ENCODE results near the gene SNRNP25. TPM values are rescaled to one million over a fixed set of nuclear protein-coding genes. Genes with fewer than 3 reads are reported as not detected.
A peak's percentile ranks its signal among the peaks of the same experiment; 100 is the strongest.

The SNRNP25 gene
- total RNA-seq, 4 donors from 2014 or later = 25.6 to 34.4 (median 28.5) TPM

GRCh38 chr16:100989-101388 lies 47.4 kb downstream of the SNRNP25 start:
- H3K9me3 ChIP-seq = no peaks in the 10 kb centered on the region
- no peak overlapping the region for H3K4me3 ChIP-seq
- peaks cover 0 to 52% of the 10 kb centered on the region in 2 donors for H3K36me3 ChIP-seq
- H3K4me1 ChIP-seq = peaks cover 0 to 37% (median 0%) of the 10 kb centered on the region in 3 donors
- WGBS, 2 donors (ENCODE audit: low coverage in 1 of 2) = 60 to 76% methylated on average over 2 to 4 of the region's 5 CpGs
- no peak for TF ChIP-seq POLR2AphosphoS5 (IDR thresholded peaks at IDR 0.05)
- TF ChIP-seq POLR2A (IDR thresholded peaks at IDR 0.05) = no peak
- TF ChIP-seq EP300 (IDR thresholded peaks at IDR 0.05) = no peak
- TF ChIP-seq CTCF (IDR thresholded peaks at IDR 0.05) = no peak
- H3K27ac ChIP-seq = peak overlapping the region in 3 of 4 donors; percentile 37 to 75 (median 68)
- no peak for ATAC-seq
- no peaks in the 10 kb centered on the region for H3K27me3 ChIP-seq

GRCh38 chr16:101586-101985 lies 48.0 kb downstream of the SNRNP25 start:
- H3K4me3 ChIP-seq = no peak overlapping the region
- no peak for TF ChIP-seq EP300 (IDR thresholded peaks at IDR 0.05)
- no peak for TF ChIP-seq CTCF (IDR thresholded peaks at IDR 0.05)
- no peak for TF ChIP-seq POLR2AphosphoS5 (IDR thresholded peaks at IDR 0.05)
- TF ChIP-seq POLR2A (IDR thresholded peaks at IDR 0.05) = no peak
- no peaks in the 10 kb centered on the region for H3K9me3 ChIP-seq
- no peaks in the 10 kb centered on the region for H3K27me3 ChIP-seq
- no peak for ATAC-seq
- H3K4me1 ChIP-seq = peaks cover 0 to 35% (median 0%) of the 10 kb centered on the region in 3 donors
- 55 to 100% methylated on average over 2 to 5 of the region's 6 CpGs for WGBS, 2 donors (ENCODE audit: low coverage in 1 of 2)
- H3K27ac ChIP-seq = peak overlapping the region in 3 of 4 donors; percentile 68 to 75 (median 74)
- peaks cover 0 to 55% of the 10 kb centered on the region in 2 donors for H3K36me3 ChIP-seq

GRCh38 chr16:102060-102855 lies 48.6 kb downstream of the SNRNP25 start:
- Histone ChIP-seq H3K4me1 (peaks cover 0 to 29% (median 2%) of the 10 kb centered on the region in 3 donors), H3K27me3 (no peaks in the 10 kb centered on the region), H3K27ac (peak overlapping the region in 3 of 4 donors; percentile 68 to 75 (median 74)), H3K4me3 (no peak overlapping the region), H3K9me3 (no peaks in the 10 kb centered on the region), H3K36me3 (peaks cover 0 to 55% of the 10 kb centered on the region in 2 donors)
- WGBS, 2 donors (ENCODE audit: low coverage in 1 of 2) = 36 to 64% methylated on average over 6 to 7 of the region's 19 CpGs
- TF ChIP-seq EP300 (IDR thresholded peaks at IDR 0.05) (no peak), POLR2AphosphoS5 (IDR thresholded peaks at IDR 0.05) (no peak), CTCF (IDR thresholded peaks at IDR 0.05) (no peak), POLR2A (IDR thresholded peaks at IDR 0.05) (no peak)
- peak; percentile 69 for ATAC-seq

- no peak for ATAC-seq
- WGBS, 2 donors (ENCODE audit: low coverage in 1 of 2) = 80% methylated on average over 4 of the region's 5 CpGs; no CpG with 5 or more reads in 1 of the 2 donors
- TF ChIP-seq POLR2A (IDR thresholded peaks at IDR 0.05) = no peak
- no peak for TF ChIP-seq POLR2AphosphoS5 (IDR thresholded peaks at IDR 0.05)
- TF ChIP-seq EP300 (IDR thresholded peaks at IDR 0.05) = no peak
- TF ChIP-seq CTCF (IDR thresholded peaks at IDR 0.05) = no peak
- no peak overlapping the region for H3K4me3 ChIP-seq
- no peaks in the 10 kb centered on the region for H3K9me3 ChIP-seq
- H3K36me3 ChIP-seq = peaks cover 0 to 48% of the 10 kb centered on the region in 2 donors
- peaks cover 0 to 22% (median 2%) of the 10 kb centered on the region in 3 donors for H3K4me1 ChIP-seq
- H3K27ac ChIP-seq = no peak overlapping the region
- H3K27me3 ChIP-seq = no peaks in the 10 kb centered on the region
Measured at GRCh38 chr16:104355-104754, 50.7 kb downstream of the SNRNP25 start.
